Islet of Langerhans (tissue), 1 donor: ENCODE results near the gene ITGAX.

ENCODE experiments used
- FAIRE-seq: peaks from one replicate; lab custom pipeline; 2011; peaks lifted over from hg19 to GRCh38; lab: Jason Lieb, UNC

ITGAX gene

GRCh38 chr16:31350275-31351005 lies 4.5 kb upstream of the ITGAX start:
- no peak for FAIRE-seq

GRCh38 chr16:31351246-31351941 lies 3.6 kb upstream of the ITGAX start:
- FAIRE-seq = no peak

GRCh38 chr16:31351942-31352325 lies 3.0 kb upstream of the ITGAX start:
- no peak for FAIRE-seq

GRCh38 chr16:31352376-31353115 lies 2.4 kb upstream of the ITGAX start:
- no peak for FAIRE-seq

- no peak for FAIRE-seq
These were observed 590 bp downstream of the ITGAX start for GRCh38 chr16:31355431-31356100.

- FAIRE-seq = no peak
These were observed 1.8 kb downstream of the ITGAX start for GRCh38 chr16:31356566-31357323.

- no peak for FAIRE-seq
These were observed 2.5 kb downstream of the ITGAX start for GRCh38 chr16:31357324-31358109.

GRCh38 chr16:31360251-31360650 lies 5.3 kb downstream of the ITGAX start:
- no peak for FAIRE-seq

GRCh38 chr16:31361201-31362110 lies 6.5 kb downstream of the ITGAX start:
- no peak for FAIRE-seq

- no peak for FAIRE-seq
These were observed 7.8 kb downstream of the ITGAX start for GRCh38 chr16:31362476-31363405.

GRCh38 chr16:31363721-31364120 lies 8.7 kb downstream of the ITGAX start:
- FAIRE-seq = no peak

- no peak for FAIRE-seq
These were observed 9.4 kb downstream of the ITGAX start for GRCh38 chr16:31364421-31364820.

GRCh38 chr16:31365131-31365865 lies 10.3 kb downstream of the ITGAX start:
- FAIRE-seq = no peak

- no peak for FAIRE-seq
These were observed 12.9 kb downstream of the ITGAX start for GRCh38 chr16:31367853-31368252.

GRCh38 chr16:31371008-31371407 lies 16.0 kb downstream of the ITGAX start:
- no peak for FAIRE-seq

- no peak for FAIRE-seq
These were observed 16.9 kb downstream of the ITGAX start for GRCh38 chr16:31371619-31372484.

- FAIRE-seq = no peak
These were observed 18.3 kb downstream of the ITGAX start for GRCh38 chr16:31373235-31373634.
